K562 (cell line): Measurements from ENCODE around the gene CD300LB. TPM values are rescaled to one million over a fixed set of nuclear protein-coding genes. Genes with fewer than 3 reads are reported as not detected.

Experiments
- ATAC-seq: fragments of 200-7000 bp; cut with Tn5 transposase; 3 replicates; pipeline ENCODE4 v1.9.1; 2020; ENCODE audit warnings: moderate library complexity
- BruUV-seq: library from RNA; stranded (reverse); fragments of 400-500 nt; replicated peaks from 2 replicates; lab custom pipeline; 2021; lab: Mats Ljungman, UMichigan
- CTCF ChIA-PET: fragments of 300-600 bp; formaldehyde crosslinking; extraction: SDS; loops from one replicate; lab custom pipeline; 2021; ENCODE audit warnings: low intra/inter-chr PET ratio; lab: Yijun Ruan, JAX
- POLR2A ChIA-PET: fragments of 300-600, 350-650 bp; sonication (Branson Sonifier 250); formaldehyde crosslinking; extraction: SDS; loops from one replicate; lab custom pipeline; 2021; ENCODE audit warnings: antibody characterized with exemption, inconsistent platforms; lab: Yijun Ruan, JAX
- DNase-seq, 4 experiments: peaks; one replicate each; pipeline versions ENCODE4 v3.0.0 to v3.0.0-alpha.2; 2011 to 2018; ENCODE audit warnings: low spot score in 3 of 4, mixed read lengths in 3 of 4; ENCODE audit errors: extremely low read depth in 1 of 4
- FAIRE-seq: peaks from 2 replicates; lab custom pipeline; 2011; peaks lifted over from hg19 to GRCh38; lab: Jason Lieb, UNC
- H2AFZ ChIP-seq: 2 replicates; pipeline ENCODE4 v1.6.0; 2011; ENCODE audit warnings: low read depth, low read length, control low read depth, inconsistent platforms
- H3K27ac ChIP-seq: fragments of 200-600 bp; 3 replicates; pipeline ENCODE4 v1.8.0; 2011; ENCODE audit warnings: low read depth, mild to moderate bottlenecking, control low read depth, inconsistent platforms, low read length, moderate library complexity, mixed read lengths; ENCODE audit errors: extremely low read depth
- H3K27me3 ChIP-seq, 2 experiments: fragments of 300-600 bp in 1 of 2; 2 replicates in 1 of 2; 3 replicates in 1 of 2; pipeline versions ENCODE4 v1.6.0 to v1.8.0; 2011; ENCODE audit warnings: inconsistent platforms in 2 of 2, low read length in 2 of 2, mild to moderate bottlenecking in 1 of 2, mixed read lengths in 1 of 2, moderate library complexity in 1 of 2; ENCODE audit not compliant: control insufficient read depth in 2 of 2, insufficient read depth in 2 of 2
- H3K36me3 ChIP-seq: fragments of 300-600 bp; 3 replicates; pipeline ENCODE4 v1.8.0; 2011; ENCODE audit warnings: mild to moderate bottlenecking, low read length, inconsistent platforms; ENCODE audit not compliant: control insufficient read depth, insufficient read depth
- H3K4me1 ChIP-seq, 2 experiments: fragments of 200-600 bp in 1 of 2; replicated peaks in 1 of 2; 2 replicates in 1 of 2; 3 replicates in 1 of 2; pipeline versions ENCODE4 v1.5.1 to v1.8.0; 2011; ENCODE audit warnings: inconsistent platforms in 2 of 2, low read length in 2 of 2, mild to moderate bottlenecking in 1 of 2, mixed read lengths in 1 of 2, moderate library complexity in 1 of 2; ENCODE audit not compliant: control insufficient read depth in 2 of 2, insufficient read depth in 2 of 2
- H3K4me2 ChIP-seq: 2 replicates; pipeline ENCODE4 v1.6.1; 2011; ENCODE audit warnings: low read length, control low read depth, inconsistent platforms, mixed read lengths; ENCODE audit not compliant: insufficient read depth
- H3K4me3 ChIP-seq: fragments of 200-600 bp; sonication (generic), shearing (Covaris generic); 2 replicates; pipeline ENCODE4 v1.5.1; 2016; ENCODE audit warnings: control low read depth, inconsistent platforms
- H3K79me2 ChIP-seq: fragments of 200-600 bp; 3 replicates; pipeline ENCODE4 v1.8.0; 2011; ENCODE audit warnings: low read length, inconsistent platforms; ENCODE audit not compliant: control insufficient read depth, insufficient read depth
- H3K9ac ChIP-seq, 2 experiments: 2 replicates each; pipeline versions ENCODE4 v1.6.0 to v1.6.1; 2011; ENCODE audit warnings: low read depth in 2 of 2, low read length in 2 of 2, control low read depth in 1 of 2, inconsistent platforms in 1 of 2, mild to moderate bottlenecking in 1 of 2, mixed read lengths in 1 of 2; ENCODE audit not compliant: insufficient read depth in 1 of 2
- H3K9me1 ChIP-seq: one replicate; pipeline ENCODE4 v1.6.0; 2011; ENCODE audit warnings: inconsistent platforms, mild to moderate bottlenecking, low read length, moderate library complexity; ENCODE audit not compliant: control insufficient read depth, insufficient read depth
- H3K9me3 ChIP-seq: replicated peaks from 2 replicates; pipeline ENCODE4 v1.5.1; 2011; ENCODE audit warnings: low read depth, low read length, inconsistent platforms; ENCODE audit not compliant: control insufficient read depth, insufficient read depth
- H4K20me1 ChIP-seq: replicated peaks from 2 replicates; pipeline ENCODE4 v1.6.1; 2011; ENCODE audit warnings: low read length, inconsistent platforms, mixed read lengths; ENCODE audit not compliant: control insufficient read depth, insufficient read depth
- CXXC5 ChIP-seq: fragments of 250-450 bp; sonication (Bioruptor Pico); IDR thresholded peaks from 2 replicates; pipeline ENCODE4 v1.8.0; 2022; ENCODE audit warnings: inconsistent platforms, mild to moderate bottlenecking, moderate library complexity
- E2F4 ChIP-seq: sonication (generic); formaldehyde crosslinking; IDR thresholded peaks from 2 replicates; pipeline ENCODE4 v1.8.0; 2022; ENCODE audit warnings: mild to moderate bottlenecking, low read depth, missing genetic modification reagents
- HDGF ChIP-seq: fragments of 450-650 bp; IDR thresholded peaks from 2 replicates; pipeline ENCODE4 v1.6.1; 2016
- HEY1 ChIP-seq: fragments of 250-450 bp; sonication (Bioruptor Pico); IDR thresholded peaks from 2 replicates; pipeline ENCODE4 v1.5.0; 2020; ENCODE audit warnings: mild to moderate bottlenecking, moderate library complexity, borderline replicate concordance
- HNRNPL ChIP-seq: fragments of 200-400 bp; formaldehyde crosslinking; IDR thresholded peaks from 2 replicates; pipeline ENCODE4 v1.6.1; 2017; ENCODE audit warnings: low read depth, mild to moderate bottlenecking, low read length
- L3MBTL2 ChIP-seq: fragments of 450-650 bp; IDR thresholded peaks from 2 replicates; pipeline ENCODE4 v1.6.1; 2016; ENCODE audit warnings: mild to moderate bottlenecking, moderate library complexity
- POLR2H ChIP-seq: IDR thresholded peaks from 2 replicates; pipeline ENCODE4 v1.6.1; 2016; ENCODE audit warnings: missing genetic modification characterization, low read depth, mild to moderate bottlenecking, control low read depth, missing compliant biosample characterization, moderate library complexity
- TEAD2 ChIP-seq: fragments of 450-650 bp; IDR thresholded peaks from 2 replicates; pipeline ENCODE4 v1.6.1; 2016; ENCODE audit warnings: missing genetic modification characterization, control low read depth, missing compliant biosample characterization
- ZZZ3 ChIP-seq: fragments of 450-650 bp; IDR thresholded peaks from 2 replicates; pipeline ENCODE4 v1.6.1; 2016; ENCODE audit warnings: antibody characterized with exemption, mild to moderate bottlenecking, moderate library complexity
- WGBS: fragments of 100-300 bp; shearing (Covaris generic); methylation state at CpG from one replicate; pipeline ENCODE4 v1.1.6; 2016; ENCODE audit warnings: low coverage, mixed read lengths; ENCODE audit not compliant: insufficient coverage; ENCODE audit errors: missing lambda C conversion rate; 5-methylcytosine and 5-hydroxymethylcytosine counted together
- in situ Hi-C: fragments of 300-500 bp; cut with MboI; formaldehyde crosslinking; loops from 4 replicates; pipeline ENCODE4 v1.15.0; 2018; ENCODE audit warnings: inconsistent platforms, mixed read lengths
- intact Hi-C: fragments of 100-400 bp; cut with micrococcal nuclease; formaldehyde crosslinking; loops from 2 replicates; pipeline ENCODE4 v1.14.2; 2022
- polyA plus RNA-seq, 8 experiments: library from polyadenylated mRNA; depleted of rRNA in 4 of 8; stranded (reverse) in 5 of 8; unstranded in 3 of 8; fragments of >200 nt; fragmentation: Nextera tagmentation in 2 of 8; fragmentation: Illumina TruSeq in 1 of 8; extraction: Ambion mirVana in 2 of 8; extraction: Trizol in 1 of 8; gene quantifications; 2 replicates each; pipeline versions ENCODE4 v1.2.1 to v1.2.3, GENCODE V29; 2011 to 2014; ENCODE audit warnings: inconsistent platforms in 1 of 8, missing spikeins in 1 of 8
- total RNA-seq, 7 experiments: library from RNA; depleted of rRNA in 6 of 7; stranded (reverse); fragments of >200 nt in 6 of 7; fragmentation: Illumina TruSeq in 2 of 7; extraction: Trizol in 2 of 7; gene quantifications; 2 replicates each; pipeline versions ENCODE4 v1.2.1 to v1.2.3, GENCODE V29; 2011 to 2021; ENCODE audit warnings: low replicate concordance in 1 of 7

The CD300LB gene
- total and polyA plus RNA-seq, 9 of the 15 experiments (the other 6 are each of a cell fraction or from before 2014, with no cell fraction given), result not detected

- Histone ChIP-seq H3K27ac (no peak overlapping the region), H3K4me1 (no peaks in the 10 kb centered on the region), H3K27me3 (no peaks in the 10 kb centered on the region), H3K79me2 (no peaks in the 10 kb centered on the region), H3K9ac (no peak overlapping the region), H2AFZ (no peak overlapping the region), H3K36me3 (no peaks in the 10 kb centered on the region; the same call in 2 of the 3 replicates), H3K4me2 (no peak overlapping the region), H3K9me1 (no peaks in the 10 kb centered on the region), H3K4me3 (no peak overlapping the region), H3K9me3 (peaks cover 13% of the 10 kb centered on the region), H4K20me1 (no peaks in the 10 kb centered on the region)
- FAIRE-seq (no peak), ATAC-seq (no peak), DNase-seq (no peak)
- intact Hi-C loops (no loop called here), in situ Hi-C loops (no loop called here)
- TF ChIP-seq HEY1 (CRISPR knock-in tag) (no peak), HNRNPL (no peak), TEAD2 (tag) (no peak), L3MBTL2 (no peak), POLR2H (tag) (no peak), E2F4 (CRISPR knock-in tag) (no peak), HDGF (no peak), CXXC5 (CRISPR knock-in tag) (no peak), ZZZ3 (no peak)
- CTCF ChIA-PET, result no interaction called here
- BruUV-seq, result no TSS peak
- WGBS, result 1% methylated on average over 7 of the region's 7 CpGs
- POLR2A ChIA-PET, result interaction anchor here (0.6 to 2.2 kb wide), 2 partner anchors 11 to 272 kb away, joined by 3 to 5 read pairs; no protein-coding TSS in a partner anchor
Measured at GRCh38 chr17:74512624-74513091, 18.6 kb downstream of the CD300LB start.
